Lower leg skin (tissue), 4 donors: ENCODE results near the gene C9orf78. TPM values are rescaled to one million over a fixed set of nuclear protein-coding genes. Genes with fewer than 3 reads are reported as not detected.

Experiments used
- DNase-seq, 2 donors: peaks; one replicate each; pipeline ENCODE4 v3.0.0-alpha.2; 2019; ENCODE audit warnings: low spot score in 2 of 2
- H3K4me3 ChIP-seq: fragments of 200-600 bp; sonication (generic); 2 replicates; pipeline ENCODE4 v1.5.1; 2017; ENCODE audit warnings: mild to moderate bottlenecking, low read depth; ENCODE audit not compliant: poor library complexity, severe bottlenecking
- CTCF ChIP-seq, 3 donors: fragments of 450-650 bp; IDR thresholded peaks; one replicate each; pipeline ENCODE4 v1.5.1; 2016; ENCODE audit warnings: antibody characterized with exemption in 3 of 3, mild to moderate bottlenecking in 3 of 3, moderate library complexity in 2 of 3
- POLR2A ChIP-seq, 2 donors: fragments of 450-650 bp; IDR thresholded peaks; one replicate each; pipeline ENCODE4 v1.6.1; 2016 to 2017; ENCODE audit warnings: antibody characterized with exemption in 2 of 2, mild to moderate bottlenecking in 1 of 2, moderate library complexity in 1 of 2
- whole genome bisulfite sequencing, 2 donors: methylation state at CpG; one replicate each; pipeline ENCODE4 v1.1.5; 2018; 5-methylcytosine and 5-hydroxymethylcytosine counted together
- intact Hi-C: fragments of 100-400 bp; cut with DNase I; formaldehyde crosslinking; loops from one replicate; pipeline ENCODE4 v1.15.0; 2023; ENCODE audit warnings: low total_unique reads
- total RNA-seq, 4 donors: library from RNA; depleted of rRNA; stranded (reverse); fragments of >200 nt; gene quantifications; one replicate each; pipeline ENCODE4 v1.1.0, GENCODE V29; 2016

C9orf78 gene
- total RNA-seq, 4 donors from 2014 or later = 56.3 to 105 (median 61.3) TPM

GRCh38 chr9:129840034-129840433, 5.0 kb upstream of the C9orf78 start:
- intact Hi-C loops = no loop called here
- H3K4me3 ChIP-seq = no peak overlapping the region
- WGBS, 2 donors = 88 to 94% methylated on average over 8 of the region's 8 CpGs
- no peak for DNase-seq
- no peak for TF ChIP-seq POLR2A (IDR thresholded peaks at IDR 0.05)
- no peak for TF ChIP-seq CTCF (IDR thresholded peaks at IDR 0.05)

GRCh38 chr9:129839324-129840023, 4.4 kb upstream of the C9orf78 start:
- TF ChIP-seq POLR2A (IDR thresholded peaks at IDR 0.05) (no peak), CTCF (IDR thresholded peaks at IDR 0.05) (no peak)
- no peak overlapping the region for H3K4me3 ChIP-seq
- intact Hi-C loops = no loop called here
- WGBS, 2 donors = 70 to 74% methylated on average over 10 of the region's 10 CpGs
- DNase-seq = no peak

- 84% methylated on average over 12 of the region's 12 CpGs for WGBS, 2 donors
- intact Hi-C loops = no loop called here
- H3K4me3 ChIP-seq = no peak overlapping the region
- DNase-seq = no peak
- TF ChIP-seq CTCF (IDR thresholded peaks at IDR 0.05) (no peak), POLR2A (IDR thresholded peaks at IDR 0.05) (no peak)
These were observed 3.7 kb upstream of the C9orf78 start for GRCh38 chr9:129838707-129839259.

- TF ChIP-seq POLR2A (IDR thresholded peaks at IDR 0.05) = no peak
- no peak for TF ChIP-seq CTCF (IDR thresholded peaks at IDR 0.05)
- DNase-seq = no peak
- 29 to 37% methylated on average over 14 to 16 of the region's 16 CpGs for WGBS, 2 donors
- H3K4me3 ChIP-seq = peak overlapping the region; percentile 85
- intact Hi-C loops = no loop called here
These were observed 1.4 kb upstream of the C9orf78 start for GRCh38 chr9:129836311-129837007.

GRCh38 chr9:129835860-129836223, 767 bp upstream of the C9orf78 start:
- DNase-seq = no peak
- intact Hi-C loops = no loop called here
- peak overlapping the region; percentile 85 for H3K4me3 ChIP-seq
- no peak for TF ChIP-seq POLR2A (IDR thresholded peaks at IDR 0.05)
- no peak for TF ChIP-seq CTCF (IDR thresholded peaks at IDR 0.05)
- WGBS, 2 donors = 1% methylated on average over 19 of the region's 19 CpGs
